HepG2 (cell line): Measurements from ENCODE around the gene ARHGAP19. TPM values are rescaled to one million over a fixed set of nuclear protein-coding genes. Genes with fewer than 3 reads are reported as not detected.

Source experiments
- AFF4 ChIP-seq: sonication (generic); formaldehyde crosslinking; IDR thresholded peaks from 2 replicates; pipeline ENCODE4 v1.4.0; 2020; ENCODE audit warnings: missing genetic modification reagents
- GLI4 ChIP-seq: sonication (generic); formaldehyde crosslinking; IDR thresholded peaks from 2 replicates; pipeline ENCODE4 v1.5.1; 2020; ENCODE audit warnings: missing genetic modification reagents, mild to moderate bottlenecking, moderate library complexity, borderline replicate concordance
- REST ChIP-seq, 2 experiments: IDR thresholded peaks; 2 replicates each; pipeline ENCODE4 v1.6.1; 2011 to 2012; ENCODE audit warnings: low read length in 2 of 2, borderline replicate concordance in 1 of 2, low read depth in 1 of 2, mild to moderate bottlenecking in 1 of 2, moderate library complexity in 1 of 2
- SYNCRIP ChIP-seq: fragments of 200-400 bp; formaldehyde crosslinking; IDR thresholded peaks from 2 replicates; pipeline ENCODE4 v1.6.1; 2018; ENCODE audit warnings: mild to moderate bottlenecking, low read depth, low read length; ENCODE audit not compliant: insufficient read depth
- polyA plus RNA-seq, 8 experiments: library from polyadenylated mRNA; depleted of rRNA in 3 of 8; stranded (reverse) in 7 of 8; unstranded in 1 of 8; fragments of >200 nt; fragmentation: Illumina TruSeq in 4 of 8; extraction: Trizol in 4 of 8; gene quantifications; 2 replicates each; pipeline versions ENCODE4 v1.2.1 to v1.2.3, GENCODE V29; 2011 to 2016; ENCODE audit warnings: low read depth in 4 of 8, missing spikeins in 1 of 8, mixed read lengths in 1 of 8; ENCODE audit not compliant: insufficient read depth in 1 of 8
- total RNA-seq, 5 experiments: library from RNA; depleted of rRNA; stranded (reverse); fragments of >200 nt; fragmentation: Illumina TruSeq; extraction: Trizol; gene quantifications; 2 replicates each; pipeline ENCODE4 v1.2.3, GENCODE V29; 2016; ENCODE audit warnings: low read depth in 1 of 5

The ARHGAP19 gene
- total and polyA plus RNA-seq, 2 of the 13 experiments (the other 11 are each of a cell fraction or from before 2014, with no cell fraction given): 7.6 to 10.0 TPM

- TF ChIP-seq AFF4 (CRISPR knock-in tag) (peak; percentile 37; the same call in 1 of the 2 replicates), REST (IDR thresholded peaks at IDR 0.05; ENCODE audit: borderline replicate concordance in 1 of 2, low read depth in 1 of 2, low read length in 2 of 2) (peak in 1 of 2 experiments; percentile 62; a peak in 1 of 4 replicates), SYNCRIP (no peak), GLI4 (no peak)
Observed at GRCh38 chr10:97327348-97328294, 35.2 kb upstream of the ARHGAP19 start (continued).
